Measurements from ENCODE around the gene FAM187B. TPM values are rescaled to one million over a fixed set of nuclear protein-coding genes. Genes with fewer than 3 reads are reported as not detected.

Gene FAM187B
- total RNA-seq, 2 donors from 2014 or later: not detected

DNA sequence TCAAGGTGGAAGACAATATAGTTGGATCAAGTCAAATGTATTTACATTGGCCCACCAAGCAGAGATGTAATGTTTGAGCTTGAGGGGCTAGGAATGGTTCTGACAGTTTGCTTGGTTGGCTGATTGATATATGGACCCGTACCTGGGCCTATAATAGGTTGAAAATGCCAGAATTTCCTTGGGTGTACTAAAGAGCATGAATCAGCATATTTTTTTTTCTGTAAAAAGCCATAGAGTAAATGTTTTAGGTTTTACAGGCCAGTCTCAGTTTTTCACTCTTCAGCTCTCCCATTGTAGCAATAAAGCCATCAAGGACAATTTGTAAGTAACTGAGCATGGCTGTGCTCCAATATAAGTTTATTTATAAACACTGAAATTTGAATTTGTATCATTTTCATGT, 47.2 kb downstream of the FAM187B start:
- ATAC-seq: no peak
- no peak overlapping the region for H3K27ac Mint-ChIP-seq
- H3K4me1 Mint-ChIP-seq: peaks cover 14% of the 10 kb centered on the region

DNA sequence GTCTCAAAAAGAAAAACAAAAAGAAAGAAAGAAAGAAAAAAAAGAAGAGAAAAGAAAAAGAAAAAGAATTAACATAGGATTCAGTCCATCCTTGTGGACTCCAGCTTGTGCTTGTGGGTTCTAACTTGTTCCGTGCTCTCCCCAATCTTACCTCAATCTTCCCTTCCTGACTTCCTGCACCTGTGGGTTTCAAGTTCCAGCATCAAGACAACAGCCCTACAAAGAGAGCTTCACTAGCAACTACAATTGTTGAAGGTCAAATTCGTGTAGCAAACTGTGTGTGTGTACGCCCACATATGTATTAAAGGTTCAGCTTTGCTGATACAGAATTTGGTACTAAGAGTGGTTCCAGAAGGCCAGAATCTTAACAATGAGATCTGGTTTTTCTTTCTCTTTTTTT, 48.7 kb downstream of the FAM187B start:
- peaks cover 2% of the 10 kb centered on the region for H3K36me3 Mint-ChIP-seq (ENCODE audit: low read depth)
- H3K4me3 Mint-ChIP-seq: peak overlapping the region; percentile 53
- ATAC-seq (no peak), DNase-seq (no peak)
- peaks cover 2% of the 10 kb centered on the region for H3K9me3 ChIP-seq (ENCODE audit: control insufficient read depth, low read length, poor library complexity, severe bottlenecking)
- peak overlapping the region; percentile 43 for H3K27ac Mint-ChIP-seq
- peaks cover 10% of the 10 kb centered on the region for H3K4me1 Mint-ChIP-seq
- H3K27me3 Mint-ChIP-seq: no peaks in the 10 kb centered on the region

More for the DNA sequence above, 47.2 kb downstream of the FAM187B start:
- peaks cover 2% of the 10 kb centered on the region for H3K9me3 ChIP-seq (ENCODE audit: control insufficient read depth, low read length, poor library complexity, severe bottlenecking)
- peaks cover 2% of the 10 kb centered on the region for H3K36me3 Mint-ChIP-seq (ENCODE audit: low read depth)
- no peak for DNase-seq
- no peak overlapping the region for H3K4me3 Mint-ChIP-seq
- H3K27me3 Mint-ChIP-seq: no peaks in the 10 kb centered on the region

GRCh38 chr19:35178701-35179100, 49.8 kb downstream of the FAM187B start:
- Mint-ChIP-seq H3K27me3 (no peaks in the 10 kb centered on the region), H3K4me3 (no peak overlapping the region), H3K27ac (no peak overlapping the region), H3K4me1 (peaks cover 13% of the 10 kb centered on the region), H3K36me3 (ENCODE audit: low read depth) (peaks cover 2% of the 10 kb centered on the region)
- no peak for DNase-seq
- ATAC-seq: no peak
- peaks cover 2% of the 10 kb centered on the region for H3K9me3 ChIP-seq (ENCODE audit: control insufficient read depth, low read length, poor library complexity, severe bottlenecking)

- ATAC-seq (peak; percentile 40), DNase-seq (no peak)
- Mint-ChIP-seq H3K4me3 (no peak overlapping the region), H3K27me3 (no peaks in the 10 kb centered on the region), H3K27ac (peak overlapping the region; percentile 2), H3K4me1 (peaks cover 12% of the 10 kb centered on the region), H3K36me3 (ENCODE audit: low read depth) (peaks cover 2% of the 10 kb centered on the region)
- H3K9me3 ChIP-seq (ENCODE audit: control insufficient read depth, low read length, poor library complexity, severe bottlenecking): peaks cover 2% of the 10 kb centered on the region
Observed at GRCh38 chr19:35177377-35178274, 50.9 kb downstream of the FAM187B start.

DNA sequence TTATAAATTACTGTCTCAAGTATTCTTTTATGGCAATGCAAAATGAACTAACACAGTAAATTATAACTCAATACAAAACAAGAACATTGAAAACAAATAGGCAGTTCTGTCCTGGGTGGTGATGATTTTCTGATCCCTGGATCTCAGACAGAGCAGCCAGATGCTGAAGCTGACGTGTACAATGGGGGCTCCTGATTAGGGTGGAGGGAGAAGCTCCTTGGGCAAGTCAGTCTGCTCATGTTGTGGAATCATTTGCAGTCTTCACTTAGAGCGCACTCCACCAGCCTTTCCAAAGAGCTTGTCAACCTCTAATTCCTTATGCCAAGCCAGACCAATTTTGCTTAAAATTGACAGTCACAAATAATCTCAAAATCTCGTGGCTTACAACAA, 52.4 kb downstream of the FAM187B start:
- peaks cover 2% of the 10 kb centered on the region for H3K9me3 ChIP-seq (ENCODE audit: control insufficient read depth, low read length, poor library complexity, severe bottlenecking)
- H3K4me1 Mint-ChIP-seq: peaks cover 18% of the 10 kb centered on the region
- DNase-seq: no peak
- ATAC-seq: no peak
- H3K4me3 Mint-ChIP-seq: no peak overlapping the region
- H3K36me3 Mint-ChIP-seq (ENCODE audit: low read depth): peaks cover 1% of the 10 kb centered on the region
- H3K27me3 Mint-ChIP-seq: no peaks in the 10 kb centered on the region
- no peak overlapping the region for H3K27ac Mint-ChIP-seq

Other genes with a start within 250 kb of the FAM187B start
- 100 to 1,000 TPM; 153 to 162 TPM for gene GRAMD1A, start 228.4 kb downstream of the FAM187B start, total RNA-seq
- 1 to 10 TPM; 1.9 to 6.2 TPM for gene SCN1B, start 198.3 kb downstream of the FAM187B start, total RNA-seq
- gene HPN, start 187.0 kb downstream of the FAM187B start, total RNA-seq: under 1 TPM in 1 of 2 donors, not detected in 1; 0.89 TPM
- not detected for gene FXYD3, start 112.9 kb downstream of the FAM187B start, total RNA-seq
- gene LGI4, start 93.7 kb downstream of the FAM187B start, total RNA-seq: under 1 TPM; 0.39 to 0.52 TPM
- 1 to 10 TPM; 1.8 to 4.7 TPM for gene FXYD1, start 89.9 kb downstream of the FAM187B start, total RNA-seq
- 10 to 100 TPM; 17.1 to 20.6 TPM for gene FXYD7, start 85.5 kb downstream of the FAM187B start, total RNA-seq
- 100 to 1,000 TPM; 533 to 557 TPM for gene FXYD5, start 74.0 kb downstream of the FAM187B start, total RNA-seq
- 10 to 100 TPM; 42.6 to 44.5 TPM for gene LSR, start 20.3 kb upstream of the FAM187B start, total RNA-seq
- 100 to 1,000 TPM; 204 to 299 TPM for gene USF2, start 40.2 kb upstream of the FAM187B start, total RNA-seq
- gene HAMP, start 53.8 kb upstream of the FAM187B start, total RNA-seq: 1 to 10 TPM in 1 of 2 donors, under 1 TPM in 1; 0.55 to 2.8 TPM
- gene MAG, start 63.4 kb upstream of the FAM187B start, total RNA-seq: not detected
- gene CD22, start 100.4 kb upstream of the FAM187B start, total RNA-seq: 10 to 100 TPM in 1 of 2 donors, 1 to 10 TPM in 1; 1.3 to 36.1 TPM
- gene FFAR1, start 119.2 kb upstream of the FAM187B start, total RNA-seq: 1 to 10 TPM in 1 of 2 donors, not detected in 1; 1.4 TPM
- gene FFAR3, start 129.7 kb upstream of the FAM187B start, total RNA-seq: under 1 TPM; 0.70 to 0.78 TPM
- gene GPR42, start 142.3 kb upstream of the FAM187B start, total RNA-seq: under 1 TPM in 1 of 2 donors, not detected in 1; 0.20 TPM
- under 1 TPM; 0.16 to 0.55 TPM for gene FFAR2, start 219.5 kb upstream of the FAM187B start, total RNA-seq